ENCODE measurements around the gene RNF144A.

Gene RNF144A

GRCh38 chr2:6951046-6951445, 33.8 kb downstream of the RNF144A start:
- no peak for DNase-seq

GRCh38 chr2:6952101-6952500, 34.9 kb downstream of the RNF144A start:
- no peak for DNase-seq

- no peak for DNase-seq
These were observed 37.4 kb downstream of the RNF144A start for GRCh38 chr2:6954586-6954985.

GRCh38 chr2:6955511-6956136, 38.4 kb downstream of the RNF144A start:
- DNase-seq, result no peak

GRCh38 chr2:6956566-6956965, 39.4 kb downstream of the RNF144A start:
- DNase-seq, result no peak

- DNase-seq, result no peak
These were observed 40.0 kb downstream of the RNF144A start for GRCh38 chr2:6957031-6957714.

- DNase-seq, result no peak
These were observed 40.9 kb downstream of the RNF144A start for GRCh38 chr2:6957910-6958615.

GRCh38 chr2:6958616-6959235, 41.5 kb downstream of the RNF144A start:
- no peak for DNase-seq

GRCh38 chr2:6959751-6960150, 42.5 kb downstream of the RNF144A start:
- no peak for DNase-seq

- DNase-seq, result peak in 2 of 6 experiments; percentile 2 to 9
These were observed 43.4 kb downstream of the RNF144A start for GRCh38 chr2:6960659-6961058.

- no peak for DNase-seq
These were observed 46.5 kb downstream of the RNF144A start for GRCh38 chr2:6963727-6964126.

- DNase-seq, result no peak
These were observed 48.0 kb downstream of the RNF144A start for GRCh38 chr2:6965071-6965795.

GRCh38 chr2:6966446-6966940, 49.3 kb downstream of the RNF144A start:
- no peak for DNase-seq

- DNase-seq, result no peak
These were observed 50.1 kb downstream of the RNF144A start for GRCh38 chr2:6967301-6967700.

GRCh38 chr2:6968319-6969100, 51.3 kb downstream of the RNF144A start:
- no peak for DNase-seq

GRCh38 chr2:6970551-6970950, 53.3 kb downstream of the RNF144A start:
- DNase-seq, result no peak

- no peak for DNase-seq
These were observed 53.8 kb downstream of the RNF144A start for GRCh38 chr2:6970976-6971480.

GRCh38 chr2:6971502-6971901, 54.3 kb downstream of the RNF144A start:
- no peak for DNase-seq

GRCh38 chr2:6972067-6972710, 55.0 kb downstream of the RNF144A start:
- no peak for DNase-seq

GRCh38 chr2:6973895-6974545, 56.8 kb downstream of the RNF144A start:
- no peak for DNase-seq

GRCh38 chr2:6975988-6976387, 58.8 kb downstream of the RNF144A start:
- DNase-seq, result no peak

All from stimulated activated naive CD4-positive, alpha-beta T cell (primary cell).